ENCODE measurements around the gene RAB3A. TPM values are rescaled to one million over a fixed set of nuclear protein-coding genes. Genes with fewer than 3 reads are reported as not detected.
"Not testable (repeated sequence)": the region's sequence is repeated elsewhere in the genome, so short reads cannot be mapped to it uniquely, and the experiment has no call there.

Gene RAB3A
- total and polyA plus RNA-seq, 2 experiments from 2014 or later, result 1.4 to 1.9 TPM

GRCh38 chr19:18218159-18218558 is 14.3 kb upstream of the RAB3A start:
- no peaks in the 10 kb centered on the region for H3K79me2 ChIP-seq (ENCODE audit: insufficient read depth)
- H2AFZ ChIP-seq, result no peak overlapping the region
- no peaks in the 10 kb centered on the region for H3K27me3 ChIP-seq (replicated peaks; ENCODE audit: insufficient read depth)
- H3K9me3 ChIP-seq (ENCODE audit: low read depth), result no peaks in the 10 kb centered on the region
- DNase-seq, result no peak
- peaks cover 5% of the 10 kb centered on the region for H3K4me1 ChIP-seq (ENCODE audit: insufficient read depth)
- peaks cover 11% of the 10 kb centered on the region for H3F3A ChIP-seq (ENCODE audit: insufficient read depth)
- H3K9ac ChIP-seq, result no peak overlapping the region
- no peaks in the 10 kb centered on the region for H4K20me1 ChIP-seq (ENCODE audit: insufficient read depth)
- no peak overlapping the region for H3K4me3 ChIP-seq
- WGBS, 2 experiments (ENCODE audit: low coverage in 1 of 2, low lambda C conversion rate in 2 of 2, missing lambda C conversion rate in 2 of 2), result 82 to 86% methylated on average over 16 to 17 of the region's 17 CpGs
- no peak for TF ChIP-seq EZH2phosphoT487 (IDR thresholded peaks at IDR 0.05; ENCODE audit: insufficient read depth, low read depth)
- TF ChIP-seq EZH2 (IDR thresholded peaks at IDR 0.05; ENCODE audit: insufficient read depth, poor library complexity, severe bottlenecking), result no peak
- in situ Hi-C loops (cut with MboI), result no loop called here
- no peak overlapping the region for H3K4me2 ChIP-seq (ENCODE audit: unreplicated experiment)
- H3K36me3 ChIP-seq (ENCODE audit: low read depth), result no peaks in the 10 kb centered on the region
- H3K9me2 ChIP-seq (ENCODE audit: insufficient read depth), result no peaks in the 10 kb centered on the region
- H3K27ac ChIP-seq, result no peak overlapping the region

GRCh38 chr19:18216789-18217188 is 12.9 kb upstream of the RAB3A start:
- H3K4me2 ChIP-seq (ENCODE audit: unreplicated experiment), result no peak overlapping the region
- peaks cover 11% of the 10 kb centered on the region for H3F3A ChIP-seq (ENCODE audit: insufficient read depth)
- no peak overlapping the region for H3K27ac ChIP-seq
- no peak overlapping the region for H3K9ac ChIP-seq
- no peaks in the 10 kb centered on the region for H3K36me3 ChIP-seq (ENCODE audit: low read depth)
- no peak for DNase-seq
- TF ChIP-seq EZH2phosphoT487 (IDR thresholded peaks at IDR 0.05; ENCODE audit: insufficient read depth, low read depth) (no peak), EZH2 (IDR thresholded peaks at IDR 0.05; ENCODE audit: insufficient read depth, poor library complexity, severe bottlenecking) (no peak)
- no peak overlapping the region for H2AFZ ChIP-seq
- 90 to 93% methylated on average over 8 of the region's 8 CpGs for WGBS, 2 experiments (ENCODE audit: low coverage in 1 of 2, low lambda C conversion rate in 2 of 2, missing lambda C conversion rate in 2 of 2)
- no peaks in the 10 kb centered on the region for H3K9me3 ChIP-seq (ENCODE audit: low read depth)
- in situ Hi-C loops (cut with MboI), result no loop called here
- H3K4me1 ChIP-seq (ENCODE audit: insufficient read depth), result peaks cover 5% of the 10 kb centered on the region
- H3K79me2 ChIP-seq (ENCODE audit: insufficient read depth), result no peaks in the 10 kb centered on the region
- no peaks in the 10 kb centered on the region for H4K20me1 ChIP-seq (ENCODE audit: insufficient read depth)
- no peaks in the 10 kb centered on the region for H3K9me2 ChIP-seq (ENCODE audit: insufficient read depth)
- no peak overlapping the region for H3K4me3 ChIP-seq
- H3K27me3 ChIP-seq (replicated peaks; ENCODE audit: insufficient read depth), result no peaks in the 10 kb centered on the region

GRCh38 chr19:18214779-18215433 is 11.1 kb upstream of the RAB3A start:
- in situ Hi-C loops (cut with MboI), result no loop called here
- Histone ChIP-seq H3K27ac (peak overlapping the region; percentile 18; the same call in 1 of the 2 replicates), H3K9me3 (ENCODE audit: low read depth) (no peaks in the 10 kb centered on the region), H3K79me2 (ENCODE audit: insufficient read depth) (no peaks in the 10 kb centered on the region), H2AFZ (peak overlapping the region; percentile 34; the same call in 1 of the 2 replicates), H3F3A (ENCODE audit: insufficient read depth) (peaks cover 11% of the 10 kb centered on the region), H3K9ac (no peak overlapping the region), H3K4me2 (ENCODE audit: unreplicated experiment) (no peak overlapping the region), H3K4me3 (no peak overlapping the region), H3K36me3 (ENCODE audit: low read depth) (no peaks in the 10 kb centered on the region), H3K27me3 (replicated peaks; ENCODE audit: insufficient read depth) (no peaks in the 10 kb centered on the region), H4K20me1 (ENCODE audit: insufficient read depth) (no peaks in the 10 kb centered on the region), H3K9me2 (ENCODE audit: insufficient read depth) (no peaks in the 10 kb centered on the region), H3K4me1 (ENCODE audit: insufficient read depth) (peaks cover 8% of the 10 kb centered on the region)
- 37 to 43% methylated on average over 7 of the region's 7 CpGs for WGBS, 2 experiments (ENCODE audit: low coverage in 1 of 2, low lambda C conversion rate in 2 of 2, missing lambda C conversion rate in 2 of 2)
- TF ChIP-seq EZH2 (IDR thresholded peaks at IDR 0.05; ENCODE audit: insufficient read depth, poor library complexity, severe bottlenecking) (no peak), EZH2phosphoT487 (IDR thresholded peaks at IDR 0.05; ENCODE audit: insufficient read depth, low read depth) (no peak)
- peak; percentile 86 for DNase-seq

GRCh38 chr19:18211683-18212082 is 7.8 kb upstream of the RAB3A start:
- no peak for DNase-seq
- Histone ChIP-seq H3K36me3 (ENCODE audit: low read depth) (no peaks in the 10 kb centered on the region), H3K4me1 (ENCODE audit: insufficient read depth) (peaks cover 16% of the 10 kb centered on the region), H3K9me3 (ENCODE audit: low read depth) (no peaks in the 10 kb centered on the region), H3F3A (ENCODE audit: insufficient read depth) (peaks cover 16% of the 10 kb centered on the region), H3K4me2 (ENCODE audit: unreplicated experiment) (no peak overlapping the region), H3K4me3 (no peak overlapping the region), H3K27ac (no peak overlapping the region), H3K27me3 (replicated peaks; ENCODE audit: insufficient read depth) (no peaks in the 10 kb centered on the region), H3K9ac (no peak overlapping the region), H3K9me2 (ENCODE audit: insufficient read depth) (no peaks in the 10 kb centered on the region), H3K79me2 (ENCODE audit: insufficient read depth) (no peaks in the 10 kb centered on the region), H2AFZ (no peak overlapping the region), H4K20me1 (ENCODE audit: insufficient read depth) (no peaks in the 10 kb centered on the region)
- WGBS, 2 experiments (ENCODE audit: low coverage in 1 of 2, low lambda C conversion rate in 2 of 2, missing lambda C conversion rate in 2 of 2), result 79 to 80% methylated on average over 14 of the region's 14 CpGs
- no peak for TF ChIP-seq EZH2phosphoT487 (IDR thresholded peaks at IDR 0.05; ENCODE audit: insufficient read depth, low read depth)
- no peak for TF ChIP-seq EZH2 (IDR thresholded peaks at IDR 0.05; ENCODE audit: insufficient read depth, poor library complexity, severe bottlenecking)
- in situ Hi-C loops (cut with MboI), result no loop called here

GRCh38 chr19:18209912-18210311 is 6.1 kb upstream of the RAB3A start:
- H3K36me3 ChIP-seq (ENCODE audit: low read depth); H3K9me3 ChIP-seq (ENCODE audit: low read depth); H3K79me2 ChIP-seq (ENCODE audit: insufficient read depth); H3K9ac ChIP-seq; H3K9me2 ChIP-seq (ENCODE audit: insufficient read depth); H3K27me3 ChIP-seq (replicated peaks; ENCODE audit: insufficient read depth); in situ Hi-C loops (cut with MboI); H2AFZ ChIP-seq; H3K4me3 ChIP-seq; DNase-seq; H3K27ac ChIP-seq; H3K4me2 ChIP-seq (ENCODE audit: unreplicated experiment); H4K20me1 ChIP-seq (ENCODE audit: insufficient read depth): not testable (repeated sequence)
- Histone ChIP-seq H3F3A (ENCODE audit: insufficient read depth) (peaks cover 12% of the 10 kb centered on the region), H3K4me1 (ENCODE audit: insufficient read depth) (peaks cover 18% of the 10 kb centered on the region)
- 79 to 84% methylated on average over 5 of the region's 5 CpGs for WGBS, 2 experiments (ENCODE audit: low coverage in 1 of 2, low lambda C conversion rate in 2 of 2, missing lambda C conversion rate in 2 of 2)

Measured in GM23248 (cell line).